ENCODE results near the gene AAMP. TPM values are rescaled to one million over a fixed set of nuclear protein-coding genes. Genes with fewer than 3 reads are reported as not detected.

AAMP gene
- total and polyA plus RNA-seq, 2 donors (not counting 3 experiments of a cell fraction or from before 2014, with no cell fraction given), result 69.3 to 84.4 TPM

GRCh38 chr2:218317835-218318234 lies 47.9 kb upstream of the AAMP start:
- Histone ChIP-seq H3K9me1 (replicated peaks; ENCODE audit: control insufficient read depth, extremely low read depth, insufficient read depth, low read length) (no peaks in the 10 kb centered on the region), H3K4me3 (replicated peaks in 1 of 3; ENCODE audit: insufficient read depth in 1 of 3, low read depth in 1 of 3, low read length in 3 of 3) (no peak overlapping the region), H3K36me3 (ENCODE audit: control insufficient read depth in 2 of 2, extremely low read depth in 1 of 2, insufficient read depth in 2 of 2, low read length in 2 of 2) (no peaks in the 10 kb centered on the region), H3K9me3 (replicated peaks; ENCODE audit: control insufficient read depth, insufficient read depth, low read length) (no peaks in the 10 kb centered on the region), H3K79me2 (ENCODE audit: control insufficient read depth, insufficient read depth, low read length) (no peaks in the 10 kb centered on the region), H3K9ac (replicated peaks; ENCODE audit: extremely low read depth, insufficient read depth, low read length) (no peak overlapping the region), H3K27ac (ENCODE audit: insufficient read depth, low read depth, low read length) (no peak overlapping the region), H3K4me1 (ENCODE audit: control insufficient read depth, extremely low read depth, insufficient read depth, low read length) (peaks cover 25% of the 10 kb centered on the region), H3K4me2 (ENCODE audit: insufficient read depth, low read length) (no peak overlapping the region), H3K27me3 (ENCODE audit: control insufficient read depth in 2 of 2, insufficient read depth in 2 of 2, low read length in 2 of 2) (no peaks in the 10 kb centered on the region), H2AFZ (ENCODE audit: low read depth, low read length) (no peak overlapping the region), H4K20me1 (replicated peaks; ENCODE audit: control insufficient read depth, extremely low read depth, insufficient read depth, low read length) (no peaks in the 10 kb centered on the region)
- ChIA-PET POLR2A (no interaction called here), CTCF (no interaction called here)
- TF ChIP-seq, protein P1, sequence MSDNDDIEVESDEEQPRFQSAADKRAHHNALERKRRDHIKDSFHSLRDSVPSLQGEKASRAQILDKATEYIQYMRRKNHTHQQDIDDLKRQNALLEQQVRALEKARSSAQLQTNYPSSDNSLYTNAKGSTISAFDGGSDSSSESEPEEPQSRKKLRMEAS (IDR thresholded peaks at IDR 0.05; ENCODE audit: insufficient read depth, insufficient read length), result no peak
- TF ChIP-seq GATA2 (IDR thresholded peaks at IDR 0.05; ENCODE audit: insufficient read depth, insufficient read length, low read depth, low read length), result no peak
- no peak for TF ChIP-seq MYC (IDR thresholded peaks at IDR 0.05; ENCODE audit: low read depth, low read length)
- no peak for TF ChIP-seq JUN (IDR thresholded peaks at IDR 0.05; ENCODE audit: borderline replicate concordance, insufficient read depth, insufficient read length, low read depth)
- TF ChIP-seq EZH2 (IDR thresholded peaks at IDR 0.05; ENCODE audit: borderline replicate concordance, low read depth, low read length, severe bottlenecking), result no peak
- TF ChIP-seq POLR2AphosphoS5 (IDR thresholded peaks at IDR 0.05; ENCODE audit: insufficient read depth, low read depth, low read length), result no peak
- no peak for TF ChIP-seq POLR2A (IDR thresholded peaks at IDR 0.05; ENCODE audit: low read depth, low read length)
- TF ChIP-seq CTCF (IDR thresholded peaks at IDR 0.05; ENCODE audit: extremely low read depth in 1 of 2, insufficient read depth in 1 of 2, low read depth in 1 of 2, low read length in 2 of 2), result no peak
- no peak for TF ChIP-seq FOS (IDR thresholded peaks at IDR 0.05; ENCODE audit: borderline replicate concordance, insufficient read depth, low read length)
- FAIRE-seq (no peak), DNase-seq (ENCODE audit: low read depth, low spot score) (no peak)
- intact Hi-C loops (cut with micrococcal nuclease) (no loop called here), dilution Hi-C loops (cut with MboI; ENCODE audit: extremely low pct_ligation_motif_present, low sequenced_read_pairs) (no loop called here)
- BruUV-seq (replicated peaks), result no TSS peak

Measured in endothelial cell of umbilical vein (primary cell).